AG04450 (cell line): ENCODE data around the gene ANKS1B. TPM values are rescaled to one million over a fixed set of nuclear protein-coding genes. Genes with fewer than 3 reads are reported as not detected.

Experiments
- CTCF ChIA-PET: fragments of 300-600, 350-600 bp; formaldehyde crosslinking; extraction: SDS; loops from one replicate; lab custom pipeline; 2022; ENCODE audit warnings: antibody characterized with exemption, inconsistent platforms; lab: Charles Lee
- POLR2A ChIA-PET: fragments of 350-600 bp; formaldehyde crosslinking; extraction: SDS; loops from one replicate; lab custom pipeline; 2021; ENCODE audit warnings: antibody characterized with exemption, inconsistent platforms; lab: Yijun Ruan, JAX
- DNase-seq: peaks from one replicate; pipeline ENCODE4 v3.0.0-alpha.2; 2011; ENCODE audit warnings: low read depth, low spot score
- H3K27ac ChIP-seq: one replicate; pipeline ENCODE4 v1.5.1; 2012; ENCODE audit warnings: low read depth, low read length, control low read depth
- H3K27me3 ChIP-seq: one replicate; pipeline ENCODE4 v1.6.0; 2012; ENCODE audit warnings: low read length; ENCODE audit not compliant: control insufficient read depth, insufficient read depth
- H3K4me3 ChIP-seq: 2 replicates; pipeline ENCODE4 v1.5.1; 2011; ENCODE audit warnings: mild to moderate bottlenecking, low read depth, low read length, control low read depth
- H3K9me3 ChIP-seq: 2 replicates; pipeline ENCODE4 v1.5.1; 2012; ENCODE audit warnings: low read length; ENCODE audit not compliant: control insufficient read depth, insufficient read depth
- polyA plus RNA-seq: library from polyadenylated mRNA; depleted of rRNA; stranded (reverse); fragments of >200 nt; gene quantifications from 2 replicates; pipeline ENCODE4 v1.2.3, GENCODE V29; 2011
- TF ChIP-seq, protein P1 (sequence below): IDR thresholded peaks from 2 replicates; pipeline ENCODE4 v1.5.1; 2011; ENCODE audit warnings: low read depth, low read length, control low read depth, inconsistent platforms

ANKS1B gene
- polyA plus RNA-seq, 1 experiment: 0.22 TPM

DNA sequence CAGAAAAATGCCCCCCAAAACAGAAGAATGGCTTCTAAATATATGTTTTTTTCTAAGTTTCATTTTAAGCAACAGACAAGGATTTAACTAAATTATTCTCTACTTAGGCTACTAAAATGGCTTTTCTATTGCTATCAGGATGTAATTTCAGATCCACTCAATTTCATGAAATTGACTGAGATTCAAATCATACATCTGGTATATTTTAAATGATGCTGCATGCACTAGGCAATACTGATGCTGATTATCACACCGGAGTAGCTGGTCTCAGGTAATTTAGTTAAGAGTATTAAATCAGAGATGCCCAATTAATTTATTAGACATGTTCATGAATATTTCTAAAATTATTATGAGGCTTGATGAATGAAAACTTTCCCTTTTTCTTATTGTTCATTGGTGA lies 1188.0 kb downstream of the ANKS1B start:
- peaks cover 2% of the 10 kb centered on the region for H3K27me3 ChIP-seq
- H3K9me3 ChIP-seq: no peaks in the 10 kb centered on the region
- ChIA-PET POLR2A (no interaction called here), CTCF (no interaction called here)
- no peak overlapping the region for H3K4me3 ChIP-seq
- H3K27ac ChIP-seq: no peak overlapping the region
- no peak for DNase-seq
- TF ChIP-seq, protein P1, sequence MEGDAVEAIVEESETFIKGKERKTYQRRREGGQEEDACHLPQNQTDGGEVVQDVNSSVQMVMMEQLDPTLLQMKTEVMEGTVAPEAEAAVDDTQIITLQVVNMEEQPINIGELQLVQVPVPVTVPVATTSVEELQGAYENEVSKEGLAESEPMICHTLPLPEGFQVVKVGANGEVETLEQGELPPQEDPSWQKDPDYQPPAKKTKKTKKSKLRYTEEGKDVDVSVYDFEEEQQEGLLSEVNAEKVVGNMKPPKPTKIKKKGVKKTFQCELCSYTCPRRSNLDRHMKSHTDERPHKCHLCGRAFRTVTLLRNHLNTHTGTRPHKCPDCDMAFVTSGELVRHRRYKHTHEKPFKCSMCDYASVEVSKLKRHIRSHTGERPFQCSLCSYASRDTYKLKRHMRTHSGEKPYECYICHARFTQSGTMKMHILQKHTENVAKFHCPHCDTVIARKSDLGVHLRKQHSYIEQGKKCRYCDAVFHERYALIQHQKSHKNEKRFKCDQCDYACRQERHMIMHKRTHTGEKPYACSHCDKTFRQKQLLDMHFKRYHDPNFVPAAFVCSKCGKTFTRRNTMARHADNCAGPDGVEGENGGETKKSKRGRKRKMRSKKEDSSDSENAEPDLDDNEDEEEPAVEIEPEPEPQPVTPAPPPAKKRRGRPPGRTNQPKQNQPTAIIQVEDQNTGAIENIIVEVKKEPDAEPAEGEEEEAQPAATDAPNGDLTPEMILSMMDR: no peak

DNA sequence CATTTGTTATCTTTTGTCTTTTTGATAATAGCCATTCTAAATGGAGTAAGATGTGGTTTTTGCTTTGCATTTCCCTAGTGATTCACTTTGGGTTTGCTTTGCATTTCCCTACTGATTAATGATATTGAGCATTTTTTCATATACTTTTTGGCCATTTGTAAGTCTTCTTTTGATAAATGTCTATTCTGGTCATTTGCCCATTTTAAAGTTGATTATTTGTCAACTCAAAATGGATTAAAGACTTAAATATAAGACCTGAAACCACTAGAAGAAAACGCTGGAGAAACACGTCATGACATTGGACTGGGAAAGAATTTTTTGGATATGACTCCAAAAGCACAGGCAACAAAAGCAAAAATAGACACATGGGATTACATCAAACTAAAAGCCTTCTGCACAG lies 1191.6 kb downstream of the ANKS1B start:
- Histone ChIP-seq H3K4me3 (no peak overlapping the region), H3K27me3 (no peaks in the 10 kb centered on the region), H3K27ac (no peak overlapping the region), H3K9me3 (no peaks in the 10 kb centered on the region)
- DNase-seq: no peak
- ChIA-PET POLR2A (no interaction called here), CTCF (no interaction called here)
- TF ChIP-seq, protein P1: no peak

DNA sequence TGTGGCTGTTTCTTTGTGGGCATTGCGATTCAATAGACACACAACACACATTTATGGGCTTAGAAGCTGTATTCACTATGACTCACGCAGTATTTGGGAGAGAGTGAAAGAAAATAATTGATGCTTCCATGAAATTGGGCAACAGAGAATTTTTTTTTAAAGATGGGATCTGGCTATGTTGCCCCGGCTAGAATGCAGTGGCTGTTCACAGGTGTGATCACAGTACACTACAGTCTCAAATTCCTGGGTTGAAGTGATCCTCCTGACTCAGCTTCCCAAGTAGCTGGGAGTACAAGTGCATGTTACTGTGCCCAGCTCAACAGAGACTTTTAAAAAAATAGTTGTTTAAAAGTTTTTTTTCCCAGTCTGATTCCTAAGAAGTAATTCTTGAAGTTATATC lies 1193.3 kb downstream of the ANKS1B start:
- DNase-seq: no peak
- Histone ChIP-seq H3K9me3 (no peaks in the 10 kb centered on the region), H3K27ac (no peak overlapping the region), H3K27me3 (no peaks in the 10 kb centered on the region), H3K4me3 (no peak overlapping the region)
- TF ChIP-seq, protein P1: no peak
- ChIA-PET POLR2A (no interaction called here), CTCF (no interaction called here)

DNA sequence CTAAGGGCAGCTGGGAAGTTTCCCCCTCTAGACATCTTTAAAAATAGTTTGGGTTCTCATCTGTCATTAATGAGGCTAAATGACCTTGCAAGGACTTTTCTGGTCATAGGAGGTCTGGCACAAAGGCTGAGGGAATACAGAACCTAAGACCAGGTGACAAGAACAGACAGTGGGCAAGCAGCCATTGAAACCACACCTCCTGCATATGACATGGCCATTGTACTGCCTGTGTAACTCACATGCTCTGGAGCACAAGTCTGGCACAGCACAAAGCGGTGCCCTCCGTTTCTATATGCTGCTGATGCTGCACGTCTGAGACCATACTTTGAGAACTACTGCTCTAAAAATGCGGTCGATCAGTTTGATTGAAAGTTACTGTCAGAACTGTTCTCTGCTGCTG lies 1196.3 kb downstream of the ANKS1B start:
- POLR2A ChIA-PET: no interaction called here
- Histone ChIP-seq H3K4me3 (no peak overlapping the region), H3K27ac (no peak overlapping the region), H3K27me3 (no peaks in the 10 kb centered on the region), H3K9me3 (no peaks in the 10 kb centered on the region)
- TF ChIP-seq, protein P1: no peak
- CTCF ChIA-PET: interaction anchor here (0.6 kb wide), 1 partner anchor 316 kb away, joined by 6 read pairs; no protein-coding TSS in a partner anchor
- DNase-seq: no peak

DNA sequence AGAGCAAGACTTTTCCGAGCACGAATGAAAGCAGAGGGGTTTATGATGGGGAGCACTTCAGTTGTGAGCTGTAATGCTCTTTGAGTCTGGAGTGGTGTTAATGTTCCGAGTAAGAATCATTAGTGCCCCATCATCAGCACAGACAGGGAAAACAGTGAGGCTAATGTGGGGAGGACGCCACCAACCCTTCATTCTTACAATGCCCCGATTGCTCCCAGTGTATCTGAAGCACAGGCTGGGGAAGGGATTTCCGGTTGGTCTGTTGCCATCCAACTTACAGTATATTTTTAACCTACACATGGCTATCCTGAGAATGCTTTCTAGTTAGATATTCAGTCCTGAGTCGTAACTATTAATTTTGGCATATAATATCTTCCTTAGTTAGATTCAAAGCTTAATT lies 1198.1 kb downstream of the ANKS1B start:
- ChIA-PET CTCF (no interaction called here), POLR2A (no interaction called here)
- no peak overlapping the region for H3K4me3 ChIP-seq
- H3K27ac ChIP-seq: no peak overlapping the region
- no peak for DNase-seq
- H3K27me3 ChIP-seq: no peaks in the 10 kb centered on the region
- TF ChIP-seq, protein P1: no peak
- H3K9me3 ChIP-seq: no peaks in the 10 kb centered on the region
